SK-N-SH treated with all-trans-retinoic acid at 6 μM for 48 hours (cell line): ENCODE measurements around the gene MRGPRD.

Source experiments
- ARNTL ChIP-seq: fragments of 450-650 bp; formaldehyde crosslinking; IDR thresholded peaks from 2 replicates; pipeline ENCODE4 v1.5.0; 2020; ENCODE audit warnings: low read depth, mild to moderate bottlenecking, moderate library complexity, borderline replicate concordance
- CSRNP3 ChIP-seq: fragments of 250-450 bp; sonication (Bioruptor Pico); IDR thresholded peaks from 2 replicates; pipeline ENCODE4 v1.5.1; 2021; ENCODE audit warnings: mild to moderate bottlenecking, moderate library complexity
- OSR1 ChIP-seq: fragments of 250-450 bp; sonication (Bioruptor Pico); IDR thresholded peaks from 2 replicates; pipeline ENCODE4 v1.8.0; 2022; ENCODE audit warnings: moderate library complexity, mild to moderate bottlenecking, inconsistent platforms
- RARB ChIP-seq: fragments of 250-450 bp; sonication (Bioruptor Pico); IDR thresholded peaks from 2 replicates; pipeline ENCODE4 v1.8.0; 2021; ENCODE audit warnings: mild to moderate bottlenecking, moderate library complexity
- TCF4 ChIP-seq: fragments of 250-450 bp; sonication (Bioruptor Pico); IDR thresholded peaks from 2 replicates; pipeline ENCODE4 v1.8.0; 2021; ENCODE audit warnings: mild to moderate bottlenecking, moderate library complexity, borderline replicate concordance
- TSHZ2 ChIP-seq: fragments of 250-450 bp; sonication (Bioruptor Pico); IDR thresholded peaks from 2 replicates; pipeline ENCODE4 v1.5.0; 2020; ENCODE audit warnings: mild to moderate bottlenecking, moderate library complexity
- ZNF565 ChIP-seq: fragments of 450-650 bp; formaldehyde crosslinking; conservative IDR thresholded peaks from 2 replicates; pipeline ENCODE4 v1.5.0; 2020; ENCODE audit warnings: low read depth, mild to moderate bottlenecking, moderate library complexity

GRCh38 chr11:68933605-68934320, 47.0 kb downstream of the MRGPRD start:
- no peak for TF ChIP-seq RARB (CRISPR knock-in tag)
- TF ChIP-seq OSR1, result no peak
- no peak for TF ChIP-seq CSRNP3 (CRISPR knock-in tag)
- no peak for TF ChIP-seq TCF4 (CRISPR knock-in tag)
- TF ChIP-seq ZNF565 (CRISPR knock-in tag), result no peak
- TF ChIP-seq TSHZ2 (CRISPR knock-in tag), result no peak
- TF ChIP-seq ARNTL (CRISPR knock-in tag), result no peak
